Peyer's patch (tissue), 4 donors: ENCODE data around the gene MACROD2. TPM values are rescaled to one million over a fixed set of nuclear protein-coding genes. Genes with fewer than 3 reads are reported as not detected.

ENCODE experiments used
- DNase-seq, 3 donors: peaks; one replicate each; pipeline ENCODE4 v3.0.0-alpha.2; 2017 to 2019
- H3K27ac ChIP-seq, 4 donors: fragments of 200-600 bp; sonication (generic); one replicate each; pipeline ENCODE4 v1.5.1; 2016 to 2019
- H3K27me3 ChIP-seq, 2 donors: fragments of 200-600 bp; sonication (generic); one replicate each; pipeline ENCODE4 v1.5.1; 2019
- H3K36me3 ChIP-seq, 3 donors: fragments of 200-600 bp; sonication (generic); one replicate each; pipeline ENCODE4 v1.5.1; 2016 to 2019
- H3K4me1 ChIP-seq, 4 donors: fragments of 200-600 bp; sonication (generic); one replicate each; pipeline ENCODE4 v1.5.1; 2016 to 2019
- H3K4me3 ChIP-seq, 4 donors: fragments of 200-600 bp; sonication (generic); 1 replicate in 3 of 4; 2 replicates in 1 of 4; pipeline ENCODE4 v1.5.1; 2016 to 2019; ENCODE audit warnings: mild to moderate bottlenecking in 1 of 4
- H3K9me3 ChIP-seq, 4 donors: fragments of 200-600 bp; sonication (generic); one replicate each; pipeline ENCODE4 v1.5.1; 2016 to 2019; ENCODE audit warnings: mild to moderate bottlenecking in 1 of 4
- CTCF ChIP-seq, 6 experiments: fragments of 450-650 bp in 4 of 6; fragments of 200-600 bp in 2 of 6; sonication (generic) in 1 of 6; IDR thresholded peaks; one replicate each; pipeline ENCODE4 v1.5.1; 2017 to 2019; ENCODE audit warnings: antibody characterized with exemption in 6 of 6, mild to moderate bottlenecking in 3 of 6, moderate library complexity in 1 of 6
- POLR2A ChIP-seq, 2 donors: fragments of 450-650 bp; IDR thresholded peaks; one replicate each; pipeline ENCODE4 v1.5.1; 2017; ENCODE audit warnings: antibody characterized with exemption in 2 of 2, mild to moderate bottlenecking in 2 of 2, moderate library complexity in 2 of 2
- total RNA-seq, 4 donors: library from RNA; depleted of rRNA; stranded (reverse); fragments of >200 nt; gene quantifications; one replicate each; pipeline ENCODE4 v1.1.0, GENCODE V29; 2016

The MACROD2 gene
- total RNA-seq, 4 donors from 2014 or later, result 2.5 to 10.7 (median 6.5) TPM

- no peaks in the 10 kb centered on the region for H3K27me3 ChIP-seq
- H3K4me3 ChIP-seq, result no peak overlapping the region
- H3K4me1 ChIP-seq, result no peaks in the 10 kb centered on the region
- TF ChIP-seq POLR2A (IDR thresholded peaks at IDR 0.05) (no peak), CTCF (IDR thresholded peaks at IDR 0.05) (no peak)
- no peaks in the 10 kb centered on the region for H3K36me3 ChIP-seq
- H3K27ac ChIP-seq, result no peak overlapping the region
- DNase-seq, result no peak
- no peaks in the 10 kb centered on the region for H3K9me3 ChIP-seq
These were observed 1065.1 kb downstream of the MACROD2 start for GRCh38 chr20:15060265-15061060.

- Histone ChIP-seq H3K36me3 (no peaks in the 10 kb centered on the region), H3K27me3 (no peaks in the 10 kb centered on the region), H3K4me1 (no peaks in the 10 kb centered on the region), H3K9me3 (no peaks in the 10 kb centered on the region), H3K27ac (no peak overlapping the region), H3K4me3 (no peak overlapping the region)
- DNase-seq, result no peak
- TF ChIP-seq POLR2A (IDR thresholded peaks at IDR 0.05), result no peak
- TF ChIP-seq CTCF (IDR thresholded peaks at IDR 0.05), result no peak
These were observed 1065.7 kb downstream of the MACROD2 start for GRCh38 chr20:15061061-15061430.

GRCh38 chr20:15061955-15062354 is 1066.6 kb downstream of the MACROD2 start:
- H3K9me3 ChIP-seq, result no peaks in the 10 kb centered on the region
- no peak overlapping the region for H3K27ac ChIP-seq
- TF ChIP-seq CTCF (IDR thresholded peaks at IDR 0.05) (no peak), POLR2A (IDR thresholded peaks at IDR 0.05) (no peak)
- no peak overlapping the region for H3K4me3 ChIP-seq
- H3K36me3 ChIP-seq, result no peaks in the 10 kb centered on the region
- H3K4me1 ChIP-seq, result no peaks in the 10 kb centered on the region
- no peaks in the 10 kb centered on the region for H3K27me3 ChIP-seq
- no peak for DNase-seq

GRCh38 chr20:15063081-15063480 is 1067.8 kb downstream of the MACROD2 start:
- Histone ChIP-seq H3K36me3 (no peaks in the 10 kb centered on the region), H3K9me3 (no peaks in the 10 kb centered on the region), H3K4me1 (no peaks in the 10 kb centered on the region), H3K27me3 (no peaks in the 10 kb centered on the region), H3K4me3 (no peak overlapping the region), H3K27ac (no peak overlapping the region)
- DNase-seq, result no peak
- TF ChIP-seq POLR2A (IDR thresholded peaks at IDR 0.05) (no peak), CTCF (IDR thresholded peaks at IDR 0.05) (no peak)

- DNase-seq, result no peak
- TF ChIP-seq CTCF (IDR thresholded peaks at IDR 0.05) (no peak), POLR2A (IDR thresholded peaks at IDR 0.05) (no peak)
- no peak overlapping the region for H3K27ac ChIP-seq
- H3K9me3 ChIP-seq, result no peaks in the 10 kb centered on the region
- H3K27me3 ChIP-seq, result no peaks in the 10 kb centered on the region
- H3K36me3 ChIP-seq, result no peaks in the 10 kb centered on the region
- H3K4me1 ChIP-seq, result no peaks in the 10 kb centered on the region
- no peak overlapping the region for H3K4me3 ChIP-seq
These were observed 1069.4 kb downstream of the MACROD2 start for GRCh38 chr20:15064741-15065140.
